ENCODE results near the gene FN1. TPM values are rescaled to one million over a fixed set of nuclear protein-coding genes. Genes with fewer than 3 reads are reported as not detected.

FN1 gene
- total and polyA plus RNA-seq, 2 donors (not counting 3 experiments of a cell fraction or from before 2014, with no cell fraction given), result 3,221 to 3,740 TPM

DNA sequence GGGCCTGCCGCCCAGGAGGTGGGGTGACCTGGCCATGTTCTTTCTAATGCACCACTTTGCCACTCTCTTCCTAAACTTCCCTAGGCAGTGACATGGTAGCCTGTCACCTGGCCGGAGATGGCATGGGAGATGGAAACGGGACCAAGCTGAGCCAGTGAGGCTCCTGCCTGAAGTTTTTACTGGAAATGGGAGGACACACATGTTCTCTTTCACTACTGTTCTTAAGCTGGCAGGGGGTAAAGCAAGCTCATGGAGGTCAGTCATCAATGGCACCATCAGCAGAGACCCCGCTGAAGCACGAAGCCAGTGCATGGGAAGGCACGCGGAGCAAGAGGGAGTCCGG is 73.3 kb downstream of the FN1 start:
- Histone ChIP-seq H2AFZ (ENCODE audit: low read depth, low read length) (no peak overlapping the region), H3K9me3 (replicated peaks; ENCODE audit: control insufficient read depth, insufficient read depth, low read length) (no peaks in the 10 kb centered on the region), H3K4me3 (replicated peaks in 1 of 3; ENCODE audit: insufficient read depth in 1 of 3, low read depth in 1 of 3, low read length in 3 of 3) (no peak overlapping the region), H3K9me1 (replicated peaks; ENCODE audit: control insufficient read depth, extremely low read depth, insufficient read depth, low read length) (no peaks in the 10 kb centered on the region), H3K4me1 (ENCODE audit: control insufficient read depth, extremely low read depth, insufficient read depth, low read length) (no peaks in the 10 kb centered on the region), H3K27me3 (ENCODE audit: control insufficient read depth in 2 of 2, insufficient read depth in 2 of 2, low read length in 2 of 2) (no peaks in the 10 kb centered on the region), H4K20me1 (replicated peaks; ENCODE audit: control insufficient read depth, extremely low read depth, insufficient read depth, low read length) (no peaks in the 10 kb centered on the region), H3K9ac (replicated peaks; ENCODE audit: extremely low read depth, insufficient read depth, low read length) (no peak overlapping the region), H3K27ac (ENCODE audit: insufficient read depth, low read depth, low read length) (no peak overlapping the region), H3K36me3 (ENCODE audit: control insufficient read depth in 2 of 2, extremely low read depth in 1 of 2, insufficient read depth in 2 of 2, low read length in 2 of 2) (peaks cover 44 to 58% of the 10 kb centered on the region in 2 experiments), H3K79me2 (ENCODE audit: control insufficient read depth, insufficient read depth, low read length) (no peaks in the 10 kb centered on the region), H3K4me2 (ENCODE audit: insufficient read depth, low read length) (no peak overlapping the region)
- no peak for DNase-seq (ENCODE audit: low read depth, low spot score)
- no TSS peak for BruUV-seq (replicated peaks)
- ChIA-PET POLR2A (no interaction called here), CTCF (no interaction called here)
- dilution Hi-C loops (cut with MboI; ENCODE audit: extremely low pct_ligation_motif_present, low sequenced_read_pairs), result no loop called here
- FAIRE-seq, result no peak
- intact Hi-C loops (cut with micrococcal nuclease), result loop anchor here (5.0 kb wide), 1 partner anchor 35 kb away; no protein-coding TSS in a partner anchor
- TF ChIP-seq EZH2 (IDR thresholded peaks at IDR 0.05; ENCODE audit: borderline replicate concordance, low read depth, low read length, severe bottlenecking) (no peak), POLR2A (IDR thresholded peaks at IDR 0.05; ENCODE audit: low read depth, low read length) (no peak), POLR2AphosphoS5 (IDR thresholded peaks at IDR 0.05; ENCODE audit: insufficient read depth, low read depth, low read length) (peak; percentile 10)

DNA sequence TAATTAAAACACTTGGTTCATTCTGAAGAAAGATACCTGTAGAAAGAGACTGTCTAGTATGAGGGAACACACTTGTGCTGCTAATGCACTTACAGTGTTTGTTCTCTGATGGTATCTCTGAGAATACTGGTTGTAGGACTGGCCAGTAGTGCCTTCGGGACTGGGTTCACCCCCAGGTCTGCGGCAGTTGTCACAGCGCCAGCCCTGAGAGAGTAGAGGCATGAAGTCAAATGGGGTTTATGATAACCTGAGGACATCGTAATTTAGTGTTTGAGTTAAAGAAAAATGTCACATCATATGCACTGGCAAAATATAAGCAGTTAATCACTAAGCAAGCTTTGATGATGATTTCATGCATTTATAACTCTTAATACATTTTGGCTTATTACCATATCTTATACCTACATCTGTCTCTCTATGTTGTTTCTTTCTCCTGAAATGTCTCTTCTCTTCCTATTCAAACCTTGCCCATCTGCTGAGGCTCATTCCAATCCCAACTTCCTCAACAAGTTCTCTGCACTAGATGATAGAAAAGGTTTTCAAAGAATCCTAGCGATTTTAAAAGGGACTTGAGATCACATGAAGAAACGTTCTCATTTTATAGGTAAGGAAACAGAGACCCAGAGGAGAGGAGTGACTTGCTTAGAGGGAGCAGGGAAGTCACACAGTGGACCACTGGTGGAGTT is 73.8 kb downstream of the FN1 start:
- Histone ChIP-seq H3K27me3 (ENCODE audit: control insufficient read depth in 2 of 2, insufficient read depth in 2 of 2, low read length in 2 of 2) (no peaks in the 10 kb centered on the region), H3K79me2 (ENCODE audit: control insufficient read depth, insufficient read depth, low read length) (no peaks in the 10 kb centered on the region), H2AFZ (ENCODE audit: low read depth, low read length) (no peak overlapping the region), H3K4me3 (replicated peaks in 1 of 3; ENCODE audit: insufficient read depth in 1 of 3, low read depth in 1 of 3, low read length in 3 of 3) (no peak overlapping the region), H3K27ac (ENCODE audit: insufficient read depth, low read depth, low read length) (no peak overlapping the region), H3K4me2 (ENCODE audit: insufficient read depth, low read length) (no peak overlapping the region), H3K4me1 (ENCODE audit: control insufficient read depth, extremely low read depth, insufficient read depth, low read length) (no peaks in the 10 kb centered on the region), H3K9ac (replicated peaks; ENCODE audit: extremely low read depth, insufficient read depth, low read length) (no peak overlapping the region), H3K36me3 (ENCODE audit: control insufficient read depth in 2 of 2, extremely low read depth in 1 of 2, insufficient read depth in 2 of 2, low read length in 2 of 2) (peaks cover 44 to 53% of the 10 kb centered on the region in 2 experiments), H3K9me3 (replicated peaks; ENCODE audit: control insufficient read depth, insufficient read depth, low read length) (no peaks in the 10 kb centered on the region), H4K20me1 (replicated peaks; ENCODE audit: control insufficient read depth, extremely low read depth, insufficient read depth, low read length) (no peaks in the 10 kb centered on the region), H3K9me1 (replicated peaks; ENCODE audit: control insufficient read depth, extremely low read depth, insufficient read depth, low read length) (no peaks in the 10 kb centered on the region)
- TF ChIP-seq POLR2AphosphoS5 (IDR thresholded peaks at IDR 0.05; ENCODE audit: insufficient read depth, low read depth, low read length), result peak; percentile 8
- TF ChIP-seq MYC (IDR thresholded peaks at IDR 0.05; ENCODE audit: low read depth, low read length), result no peak
- peak; percentile 23 for TF ChIP-seq POLR2A (IDR thresholded peaks at IDR 0.05; ENCODE audit: low read depth, low read length)
- TF ChIP-seq FOS (IDR thresholded peaks at IDR 0.05; ENCODE audit: borderline replicate concordance, insufficient read depth, low read length), result no peak
- TF ChIP-seq JUN (IDR thresholded peaks at IDR 0.05; ENCODE audit: borderline replicate concordance, insufficient read depth, insufficient read length, low read depth), result no peak
- BruUV-seq (replicated peaks), result no TSS peak
- CTCF ChIA-PET, result no interaction called here
- intact Hi-C loops (cut with micrococcal nuclease) (loop anchor here (5.0 kb wide), 1 partner anchor 35 kb away; no protein-coding TSS in a partner anchor), dilution Hi-C loops (cut with MboI; ENCODE audit: extremely low pct_ligation_motif_present, low sequenced_read_pairs) (no loop called here)
- no peak for FAIRE-seq
- POLR2A ChIA-PET, result no interaction called here
- no peak for DNase-seq (ENCODE audit: low read depth, low spot score)

Measured in endothelial cell of umbilical vein (primary cell).